GM21576 (cell line): Measurements from ENCODE around the gene MAP2K6.
A peak's percentile ranks its signal among the peaks of the same experiment; 100 is the strongest.
"Not testable (repeated sequence)": the region's sequence is repeated elsewhere in the genome, so short reads cannot be mapped to it uniquely, and the experiment has no call there.

Experiments used
- ATAC-seq: cut with Tn5 transposase; IDR thresholded peaks from one replicate; pipeline ENCODE4 v1.9.1; 2021; ENCODE audit warnings: mild to moderate bottlenecking, moderate library complexity; ENCODE audit not compliant: unreplicated experiment

Gene MAP2K6

GRCh38 chr17:69454051-69454450 is 39.6 kb downstream of the MAP2K6 start:
- no peak for ATAC-seq

- no peak for ATAC-seq
Measured at GRCh38 chr17:69455040-69455439, 40.5 kb downstream of the MAP2K6 start.

GRCh38 chr17:69457603-69458002 is 43.1 kb downstream of the MAP2K6 start:
- peak; percentile 56 for ATAC-seq

GRCh38 chr17:69460963-69461922 is 46.7 kb downstream of the MAP2K6 start:
- ATAC-seq, result no peak

GRCh38 chr17:69461951-69462369 is 47.5 kb downstream of the MAP2K6 start:
- no peak for ATAC-seq

- no peak for ATAC-seq
Measured at GRCh38 chr17:69462882-69463281, 48.4 kb downstream of the MAP2K6 start.

GRCh38 chr17:69466451-69466850 is 52.0 kb downstream of the MAP2K6 start:
- no peak for ATAC-seq

GRCh38 chr17:69466905-69467667 is 52.6 kb downstream of the MAP2K6 start:
- ATAC-seq, result no peak

GRCh38 chr17:69468207-69468606 is 53.7 kb downstream of the MAP2K6 start:
- ATAC-seq, result no peak

- no peak for ATAC-seq
Measured at GRCh38 chr17:69470702-69471101, 56.2 kb downstream of the MAP2K6 start.

GRCh38 chr17:69471406-69471805 is 56.9 kb downstream of the MAP2K6 start:
- no peak for ATAC-seq

- ATAC-seq, result no peak
Measured at GRCh38 chr17:69473841-69474831, 59.6 kb downstream of the MAP2K6 start.

GRCh38 chr17:69477204-69477902 is 62.9 kb downstream of the MAP2K6 start:
- ATAC-seq, result no peak

- ATAC-seq, result no peak
Measured at GRCh38 chr17:69477903-69478266, 63.4 kb downstream of the MAP2K6 start.

- no peak for ATAC-seq
Measured at GRCh38 chr17:69478916-69479315, 64.4 kb downstream of the MAP2K6 start.

- not testable (repeated sequence) for ATAC-seq
Measured at GRCh38 chr17:69479756-69480155, 65.3 kb downstream of the MAP2K6 start.

- ATAC-seq, result no peak
Measured at GRCh38 chr17:69480245-69480644, 65.7 kb downstream of the MAP2K6 start.

GRCh38 chr17:69485251-69485661 is 70.8 kb downstream of the MAP2K6 start:
- ATAC-seq, result no peak

GRCh38 chr17:69485901-69486643 is 71.6 kb downstream of the MAP2K6 start:
- ATAC-seq, result no peak
